CD14-positive monocyte (primary cell): ENCODE results near the gene MARVELD1. TPM values are rescaled to one million over a fixed set of nuclear protein-coding genes. Genes with fewer than 3 reads are reported as not detected.
A peak's percentile ranks its signal among the peaks of the same experiment; 100 is the strongest.

Experiments used
- DNase-seq, 3 donors: peaks; one replicate each; pipeline ENCODE4 v3.0.0-alpha.2; 2011 to 2022
- H2AFZ ChIP-seq: 2 replicates; pipeline ENCODE4 v1.6.0; 2012; ENCODE audit warnings: mild to moderate bottlenecking, low read depth, low read length, inconsistent platforms; ENCODE audit not compliant: insufficient read depth, poor library complexity, severe bottlenecking
- H3K27ac ChIP-seq, 2 donors: 1 replicate in 1 of 2; 2 replicates in 1 of 2; pipeline ENCODE4 v1.5.1; 2012 to 2013; ENCODE audit warnings: low read length in 2 of 2, control low read depth in 1 of 2, inconsistent platforms in 1 of 2, low read depth in 1 of 2, mild to moderate bottlenecking in 1 of 2
- H3K27me3 ChIP-seq, 2 donors: one replicate each; pipeline versions ENCODE4 v1.6.0 to v1.6.1; 2011 to 2013; ENCODE audit warnings: low read length in 2 of 2; ENCODE audit not compliant: control insufficient read depth in 2 of 2, insufficient read depth in 2 of 2
- H3K36me3 ChIP-seq, 2 donors: replicated peaks in 1 of 2; 1 replicate in 1 of 2; 2 replicates in 1 of 2; pipeline versions ENCODE4 v1.5.1 to v1.6.1; 2012 to 2013; ENCODE audit warnings: low read length in 2 of 2, control low read depth in 1 of 2, inconsistent platforms in 1 of 2, mild to moderate bottlenecking in 1 of 2; ENCODE audit not compliant: insufficient read depth in 2 of 2, control insufficient read depth in 1 of 2
- H3K4me1 ChIP-seq, 2 donors: 1 replicate in 1 of 2; 2 replicates in 1 of 2; pipeline versions ENCODE4 v1.5.1 to v1.6.1; 2012 to 2013; ENCODE audit warnings: low read length in 2 of 2, control low read depth in 1 of 2, inconsistent platforms in 1 of 2, mild to moderate bottlenecking in 1 of 2, moderate library complexity in 1 of 2; ENCODE audit not compliant: insufficient read depth in 2 of 2, control insufficient read depth in 1 of 2
- H3K4me2 ChIP-seq: replicated peaks from 2 replicates; pipeline ENCODE3; 2012; ENCODE audit warnings: low read length, moderate library complexity, mild to moderate bottlenecking; ENCODE audit not compliant: poor library complexity, severe bottlenecking; ENCODE audit errors: extremely low read depth
- H3K4me3 ChIP-seq, 3 experiments: fragments of 200-600 bp in 1 of 3; sonication (generic) in 1 of 3; replicated peaks in 1 of 3; 1 replicate in 2 of 3; 2 replicates in 1 of 3; pipeline ENCODE4 v1.5.1; 2011 to 2013; ENCODE audit warnings: low read length in 3 of 3, mild to moderate bottlenecking in 3 of 3, control low read depth in 2 of 3, low read depth in 2 of 3, inconsistent platforms in 1 of 3, moderate library complexity in 1 of 3
- H3K79me2 ChIP-seq: 2 replicates; pipeline ENCODE4 v1.6.0; 2012; ENCODE audit warnings: mild to moderate bottlenecking, control low read depth, inconsistent platforms, low read length, moderate library complexity; ENCODE audit not compliant: insufficient read depth
- H3K9ac ChIP-seq: 2 replicates; pipeline ENCODE4 v1.6.0; 2017; ENCODE audit warnings: low read length, mild to moderate bottlenecking; ENCODE audit not compliant: insufficient read depth, poor library complexity, severe bottlenecking
- H3K9me3 ChIP-seq, 2 donors: replicated peaks in 1 of 2; 1 replicate in 1 of 2; 2 replicates in 1 of 2; pipeline versions ENCODE4 v1.5.1 to v1.6.1; 2012 to 2013; ENCODE audit warnings: low read length in 2 of 2, control low read depth in 1 of 2; ENCODE audit not compliant: control insufficient read depth in 1 of 2, insufficient read depth in 1 of 2
- H4K20me1 ChIP-seq: 2 replicates; pipeline ENCODE4 v1.6.0; 2012; ENCODE audit warnings: mild to moderate bottlenecking, low read length, control low read depth, moderate library complexity; ENCODE audit not compliant: insufficient read depth
- H3K27ac Mint-ChIP-seq, 7 donors: one replicate each; pipeline ENCODE4 v1.8.0; 2020; ENCODE audit warnings: mild to moderate bottlenecking in 7 of 7, mixed read lengths in 7 of 7, moderate library complexity in 6 of 7, inconsistent platforms in 2 of 7
- H3K27me3 Mint-ChIP-seq, 3 donors: one replicate each; pipeline ENCODE4 v1.8.0; 2021 to 2022; ENCODE audit warnings: low read depth in 3 of 3, mild to moderate bottlenecking in 3 of 3, mixed read lengths in 3 of 3, moderate library complexity in 3 of 3, inconsistent platforms in 1 of 3
- H3K36me3 Mint-ChIP-seq, 2 donors: one replicate each; pipeline ENCODE4 v1.8.0; 2020; ENCODE audit warnings: mixed read lengths in 2 of 2, inconsistent platforms in 1 of 2, mild to moderate bottlenecking in 1 of 2
- H3K4me1 Mint-ChIP-seq: one replicate; pipeline ENCODE4 v1.8.0; 2020; ENCODE audit warnings: mild to moderate bottlenecking, mixed read lengths
- H3K4me3 Mint-ChIP-seq, 2 donors: one replicate each; pipeline ENCODE4 v1.8.0; 2020; ENCODE audit warnings: mild to moderate bottlenecking in 2 of 2, mixed read lengths in 2 of 2, moderate library complexity in 1 of 2
- H3K9me3 Mint-ChIP-seq, 7 donors: one replicate each; pipeline ENCODE4 v1.8.0; 2020 to 2022; ENCODE audit warnings: mixed read lengths in 7 of 7, mild to moderate bottlenecking in 6 of 7, moderate library complexity in 6 of 7, inconsistent platforms in 2 of 7
- CTCF ChIP-seq: fragments of 200-600 bp; IDR thresholded peaks from one replicate; pipeline ENCODE4 v1.8.0; 2022; ENCODE audit warnings: antibody characterized with exemption, mild to moderate bottlenecking
- WGBS: methylation state at CpG from one replicate; pipeline ENCODE4 v1.1.5; 2013; ENCODE audit warnings: missing lambda C conversion rate; ENCODE audit not compliant: insufficient coverage; 5-methylcytosine and 5-hydroxymethylcytosine counted together
- intact Hi-C, 2 donors: fragments of 100-400 bp; cut with micrococcal nuclease; formaldehyde crosslinking; loops; one replicate each; pipeline versions ENCODE4 v1.15.0 to v1.15.1; 2023
- polyA plus RNA-seq, 3 donors: library from polyadenylated mRNA; depleted of rRNA in 1 of 3; unstranded in 2 of 3; stranded (reverse) in 1 of 3; fragments of 300-500 nt in 2 of 3; fragments of >200 nt in 1 of 3; fragmentation: Illumina TruSeq in 2 of 3; gene quantifications; 1 replicate in 2 of 3; 2 replicates in 1 of 3; pipeline ENCODE4 v1.2.3, GENCODE V29; 2012 to 2021

Gene MARVELD1
- polyA plus RNA-seq, 3 donors: 3.7 to 28.0 (median 9.2) TPM

DNA sequence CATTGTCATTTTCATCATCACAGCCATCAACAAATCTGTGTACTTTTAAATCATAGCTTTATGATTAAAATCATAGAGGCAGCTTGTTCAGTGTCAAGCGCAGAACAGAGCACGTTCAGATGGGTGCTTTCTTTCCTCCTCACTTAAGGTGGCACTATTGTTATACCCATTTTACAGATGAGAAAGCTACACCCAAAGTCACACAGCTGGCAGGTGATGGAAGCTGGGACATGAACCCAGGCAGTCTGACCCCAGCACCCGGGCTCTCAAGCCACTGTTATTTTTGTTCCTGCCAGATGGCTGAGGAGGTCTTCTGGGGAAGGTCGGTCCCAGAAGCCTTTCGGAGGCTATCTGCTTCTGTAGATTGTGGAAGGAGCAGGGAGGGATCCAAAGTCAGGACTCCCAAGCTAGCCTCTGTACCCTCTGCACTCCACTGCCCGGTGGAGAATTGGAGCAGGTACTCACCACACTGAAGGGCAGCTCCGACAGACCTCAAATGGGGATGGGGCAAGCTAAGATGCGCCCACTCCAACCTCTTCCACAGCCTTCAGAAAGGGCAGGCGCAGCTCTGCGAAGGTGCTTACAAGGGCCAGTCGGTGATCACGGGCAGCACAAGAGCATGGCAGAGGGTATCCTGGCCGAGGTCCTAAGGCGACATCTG is 27.1 kb upstream of the MARVELD1 start:
- Mint-ChIP-seq H3K4me1 (peaks cover 63% of the 10 kb centered on the region), H3K27me3 (peaks cover 0 to 2% (median 1%) of the 10 kb centered on the region in 3 donors), H3K36me3 (peaks cover 0 to 2% of the 10 kb centered on the region in 2 donors), H3K27ac (peak overlapping the region in 5 of 7 donors; percentile 26 to 90 (median 82)), H3K4me3 (peak overlapping the region; percentile 88 to 90), H3K9me3 (peaks cover 0 to 3% (median 0%) of the 10 kb centered on the region in 7 donors)
- Histone ChIP-seq H3K4me1 (peaks cover 65 to 82% of the 10 kb centered on the region in 2 donors), H3K9ac (peak overlapping the region; percentile 74), H2AFZ (peak overlapping the region; percentile 94), H4K20me1 (no peaks in the 10 kb centered on the region), H3K9me3 (no peaks in the 10 kb centered on the region), H3K36me3 (no peaks in the 10 kb centered on the region), H3K4me2 (peak overlapping the region; percentile 91), H3K4me3 (peak overlapping the region; percentile 59 to 81 (median 76)), H3K27me3 (no peaks in the 10 kb centered on the region), H3K79me2 (no peaks in the 10 kb centered on the region), H3K27ac (peak overlapping the region in 1 of 2 donors; percentile 81)
- TF ChIP-seq CTCF: no peak
- WGBS: 17% methylated on average over 12 of the region's 14 CpGs
- DNase-seq: no peak
- intact Hi-C loops: loop anchor here (5.0 to 10.0 kb wide), 3 partner anchors 44 to 942 kb away; partner anchors contain the start of genes ZFYVE27 (in 2 of the 2) and PI4K2A (in 1 of the 2)

DNA sequence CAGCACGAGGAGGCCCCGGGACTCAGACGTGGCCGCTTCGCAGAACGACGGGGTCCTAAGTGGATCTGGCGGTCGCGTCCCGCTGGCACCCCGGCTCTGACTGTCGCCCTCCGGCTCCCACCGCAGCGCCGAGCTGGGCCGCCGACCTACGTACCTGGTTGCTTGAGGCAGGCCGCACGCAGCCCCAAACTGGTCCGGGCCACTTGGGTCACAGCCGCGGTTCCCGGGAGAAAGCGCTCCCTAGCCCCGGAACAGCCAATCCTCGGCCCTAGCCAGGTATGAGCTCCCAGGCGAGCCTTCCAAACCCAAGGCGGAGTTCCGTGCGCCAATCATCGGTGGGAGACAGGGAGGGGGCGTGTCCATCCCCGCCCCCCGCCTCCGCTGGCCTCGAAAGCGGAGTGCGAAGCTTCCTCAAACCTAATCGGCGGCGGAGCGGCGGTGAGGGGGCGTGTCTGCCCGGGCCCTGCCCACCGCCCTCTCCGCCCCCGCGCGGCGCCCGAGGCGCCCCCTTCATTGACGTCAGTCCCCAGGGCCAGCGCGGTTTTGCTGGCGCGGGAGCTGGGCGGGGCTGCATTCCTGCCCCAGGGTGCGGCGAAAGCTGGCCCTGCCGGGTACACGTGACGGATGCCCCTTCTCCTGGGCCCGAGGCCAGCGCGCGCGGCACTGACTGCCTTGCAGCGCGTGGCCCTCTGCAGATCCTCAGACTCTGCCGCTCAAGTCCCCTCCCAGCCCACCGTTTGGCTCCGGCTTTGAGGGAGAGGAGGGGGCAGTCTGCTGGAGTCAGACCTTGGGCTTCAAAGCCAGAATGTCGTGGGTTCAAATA is 26.4 kb upstream of the MARVELD1 start, which contains the start of gene AVPI1:
Gene AVPI1 (minus strand): TSS at position 280 of the 823 bp plus-strand sequence. CDS start 7,336 bp downstream, outside the sequence.
- Histone ChIP-seq H3K4me3 (peak within 1 kb of the TSS; percentile 59 to 81 (median 76)), H3K9me3 (no peaks in the 10 kb centered on the region), H3K4me1 (peaks cover 65 to 82% of the 10 kb centered on the region in 2 donors), H3K79me2 (no peaks in the 10 kb centered on the region), H3K4me2 (peak within 1 kb of the TSS; percentile 91), H4K20me1 (no peaks in the 10 kb centered on the region), H3K36me3 (no peaks in the 10 kb centered on the region), H3K27me3 (no peaks in the 10 kb centered on the region), H3K9ac (peak within 1 kb of the TSS; percentile 74), H2AFZ (peak within 1 kb of the TSS; percentile 94), H3K27ac (peak within 1 kb of the TSS; percentile 24 to 81)
- Mint-ChIP-seq H3K27me3 (peaks cover 0 to 2% (median 1%) of the 10 kb centered on the region in 3 donors), H3K27ac (peak within 1 kb of the TSS; percentile 87 to 96 (median 93)), H3K9me3 (peaks cover 0 to 3% (median 0%) of the 10 kb centered on the region in 7 donors), H3K4me1 (peaks cover 63% of the 10 kb centered on the region), H3K36me3 (peaks cover 0 to 2% of the 10 kb centered on the region in 2 donors), H3K4me3 (peak within 1 kb of the TSS; percentile 88 to 90)
- no peak for TF ChIP-seq CTCF
- intact Hi-C loops: loop anchor here (5.0 to 10.0 kb wide), 3 partner anchors 45 to 942 kb away; partner anchors contain the start of genes ZFYVE27 (in 2 of the 2) and PI4K2A (in 1 of the 2)
- WGBS: under 1% methylated on average over 78 of the region's 78 CpGs
- peak; percentile 93 to 96 (median 95) for DNase-seq
